MM.1S (cell line): ENCODE results near the gene CSTF3.

Source experiments
- CTCF ChIP-seq: fragments of 300-600 bp; sonication (generic); IDR thresholded peaks from 2 replicates; pipeline ENCODE4 v1.5.1; 2016; ENCODE audit warnings: antibody characterized with exemption, low read length, mixed read lengths
- EZH2 ChIP-seq: fragments of 300-600 bp; sonication (generic); optimal IDR thresholded peaks from 2 replicates; pipeline ENCODE3; 2017; ENCODE audit warnings: low read depth, mild to moderate bottlenecking, antibody characterized with exemption, low read length, mixed read lengths
- EZH2phosphoT487 ChIP-seq: fragments of 300-600 bp; sonication (generic); IDR thresholded peaks from 2 replicates; pipeline ENCODE4 v1.6.1; 2018; ENCODE audit warnings: antibody characterized with exemption, low read length

DNA sequence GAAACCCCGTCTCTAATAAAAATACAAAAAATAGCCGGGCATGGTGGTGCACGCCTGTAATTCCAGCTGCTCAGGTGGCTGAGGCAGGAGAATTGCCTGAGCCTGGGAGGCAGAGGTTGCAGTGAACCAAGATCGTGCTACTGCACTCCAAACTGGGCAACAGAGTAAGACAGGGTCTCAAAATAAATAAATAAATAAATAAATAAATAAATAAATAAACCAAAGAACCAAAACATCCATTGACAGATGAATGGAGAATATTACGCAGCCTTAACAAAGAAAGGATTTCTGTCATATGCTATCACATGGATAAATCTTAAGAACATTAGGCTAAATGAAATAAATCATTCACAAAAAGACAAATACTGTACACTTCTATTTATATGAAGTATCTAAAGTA lies 11.1 kb upstream of the CSTF3 start:
- no peak for TF ChIP-seq CTCF
- no peak for TF ChIP-seq EZH2
- TF ChIP-seq EZH2phosphoT487 = no peak
